ENCODE results near the gene GNA15. TPM values are rescaled to one million over a fixed set of nuclear protein-coding genes. Genes with fewer than 3 reads are reported as not detected.

GNA15 gene
- total RNA-seq, 3 donors from 2014 or later: 7.8 to 16.2 (median 8.5) TPM

DNA sequence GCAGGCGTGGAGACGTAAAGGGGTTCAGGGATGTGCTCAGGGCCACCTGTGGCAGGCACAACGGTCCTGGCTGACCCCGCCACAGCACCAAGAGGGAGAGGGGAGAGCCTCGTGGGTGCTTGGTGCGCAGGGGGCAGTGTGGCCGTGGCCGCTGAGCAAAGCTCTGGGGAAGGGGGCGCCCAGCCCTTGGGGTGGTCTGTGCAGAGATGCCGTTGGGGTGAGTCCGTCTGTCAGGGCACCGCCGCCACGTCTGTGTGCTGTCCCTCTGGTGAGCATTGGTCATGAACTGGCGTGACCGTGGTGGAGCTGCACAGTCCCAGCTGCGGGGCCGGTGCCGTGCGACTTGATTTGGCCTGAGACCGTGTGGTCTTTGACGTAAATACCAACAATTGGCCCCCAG, 26.3 kb upstream of the GNA15 start:
- no peaks in the 10 kb centered on the region for H3K36me3 ChIP-seq
- no peak overlapping the region for H3K4me3 ChIP-seq
- TF ChIP-seq POLR2AphosphoS5 (IDR thresholded peaks at IDR 0.05): no peak
- TF ChIP-seq, protein P1, sequence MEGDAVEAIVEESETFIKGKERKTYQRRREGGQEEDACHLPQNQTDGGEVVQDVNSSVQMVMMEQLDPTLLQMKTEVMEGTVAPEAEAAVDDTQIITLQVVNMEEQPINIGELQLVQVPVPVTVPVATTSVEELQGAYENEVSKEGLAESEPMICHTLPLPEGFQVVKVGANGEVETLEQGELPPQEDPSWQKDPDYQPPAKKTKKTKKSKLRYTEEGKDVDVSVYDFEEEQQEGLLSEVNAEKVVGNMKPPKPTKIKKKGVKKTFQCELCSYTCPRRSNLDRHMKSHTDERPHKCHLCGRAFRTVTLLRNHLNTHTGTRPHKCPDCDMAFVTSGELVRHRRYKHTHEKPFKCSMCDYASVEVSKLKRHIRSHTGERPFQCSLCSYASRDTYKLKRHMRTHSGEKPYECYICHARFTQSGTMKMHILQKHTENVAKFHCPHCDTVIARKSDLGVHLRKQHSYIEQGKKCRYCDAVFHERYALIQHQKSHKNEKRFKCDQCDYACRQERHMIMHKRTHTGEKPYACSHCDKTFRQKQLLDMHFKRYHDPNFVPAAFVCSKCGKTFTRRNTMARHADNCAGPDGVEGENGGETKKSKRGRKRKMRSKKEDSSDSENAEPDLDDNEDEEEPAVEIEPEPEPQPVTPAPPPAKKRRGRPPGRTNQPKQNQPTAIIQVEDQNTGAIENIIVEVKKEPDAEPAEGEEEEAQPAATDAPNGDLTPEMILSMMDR (IDR thresholded peaks at IDR 0.05): no peak
- TF ChIP-seq POLR2A (IDR thresholded peaks at IDR 0.05): no peak
- no peak for DNase-seq (ENCODE audit: low spot score in 2 of 2)
- no peaks in the 10 kb centered on the region for H3K27me3 ChIP-seq
- no peaks in the 10 kb centered on the region for H3K9me3 ChIP-seq
- H3K4me1 ChIP-seq: no peaks in the 10 kb centered on the region
- no peak overlapping the region for H3K27ac ChIP-seq
- intact Hi-C loops (cut with DNase I; ENCODE audit: low total_unique reads): no loop called here

DNA sequence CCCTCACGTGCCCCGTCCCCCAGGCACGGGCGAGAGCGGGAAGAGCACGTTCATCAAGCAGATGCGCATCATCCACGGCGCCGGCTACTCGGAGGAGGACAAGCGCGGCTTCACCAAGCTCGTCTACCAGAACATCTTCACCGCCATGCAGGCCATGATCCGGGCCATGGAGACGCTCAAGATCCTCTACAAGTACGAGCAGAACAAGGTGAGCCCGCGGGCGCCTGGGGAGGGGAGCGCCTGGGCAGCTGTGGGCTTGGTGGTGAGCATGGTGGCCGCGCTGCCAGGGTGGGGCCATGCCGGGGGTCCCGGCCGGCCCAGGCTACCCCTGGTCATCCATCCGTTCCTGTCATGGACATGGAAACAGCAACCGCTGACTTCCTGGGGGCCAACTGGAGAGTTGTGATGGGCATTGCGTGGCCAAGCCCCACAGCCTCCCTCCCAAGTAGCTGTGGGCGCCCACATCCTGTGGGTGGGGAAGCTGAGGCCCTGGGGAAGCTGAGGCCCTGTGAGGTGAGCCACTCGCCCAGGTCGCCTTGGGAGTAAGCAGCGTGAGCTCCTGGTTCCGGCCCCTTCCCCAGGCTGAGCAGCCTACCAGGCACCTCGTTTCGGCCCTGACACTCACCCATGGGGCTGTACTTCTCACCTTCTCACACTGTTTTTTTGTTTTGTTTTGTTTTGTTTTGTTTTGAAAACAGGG, 25.6 kb upstream of the GNA15 start:
- H3K9me3 ChIP-seq: no peaks in the 10 kb centered on the region
- TF ChIP-seq POLR2A (IDR thresholded peaks at IDR 0.05) (no peak), POLR2AphosphoS5 (IDR thresholded peaks at IDR 0.05) (no peak)
- TF ChIP-seq, protein P1 (IDR thresholded peaks at IDR 0.05): no peak
- H3K27me3 ChIP-seq: no peaks in the 10 kb centered on the region
- no peaks in the 10 kb centered on the region for H3K36me3 ChIP-seq
- no peak for DNase-seq (ENCODE audit: low spot score in 2 of 2)
- H3K4me3 ChIP-seq: no peak overlapping the region
- intact Hi-C loops (cut with DNase I; ENCODE audit: low total_unique reads): loop anchor here (5.0 kb wide), 1 partner anchor 43 kb away; no protein-coding TSS in a partner anchor
- no peak overlapping the region for H3K27ac ChIP-seq
- H3K4me1 ChIP-seq: no peaks in the 10 kb centered on the region

DNA sequence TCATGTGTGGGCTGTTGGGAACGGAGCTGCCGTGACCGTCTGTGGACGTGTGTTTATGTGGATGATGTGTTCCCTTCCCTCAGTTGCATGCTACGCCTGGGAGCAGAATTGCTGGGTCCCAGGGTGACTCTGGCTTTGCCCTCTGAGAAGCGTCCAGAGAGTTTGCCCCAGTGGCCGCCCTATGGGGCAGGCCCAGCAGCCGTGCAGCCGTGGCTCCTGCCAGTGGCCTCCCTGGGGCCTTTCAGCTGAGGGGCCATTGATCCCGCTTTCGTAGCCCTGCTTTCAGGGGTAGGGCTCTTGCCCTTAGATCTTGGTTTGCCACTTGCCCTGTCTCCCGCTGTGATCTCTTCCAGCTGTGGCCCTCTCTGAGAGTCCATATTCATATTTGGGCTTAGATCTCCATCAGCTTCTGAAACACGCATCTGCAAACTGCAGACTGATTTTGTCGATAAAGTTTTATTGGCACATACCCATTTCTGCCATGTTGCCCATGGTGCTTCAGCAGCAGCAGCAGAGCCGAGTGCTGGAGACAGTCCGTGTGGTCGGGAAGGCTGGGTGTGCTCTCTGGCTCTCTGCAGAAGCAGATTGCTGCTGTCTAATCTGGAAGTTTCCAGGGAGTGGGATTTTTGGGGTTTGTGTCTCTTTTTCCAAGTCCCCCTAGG, 24.1 kb upstream of the GNA15 start:
- no peak for DNase-seq (ENCODE audit: low spot score in 2 of 2)
- intact Hi-C loops (cut with DNase I; ENCODE audit: low total_unique reads): loop anchor here (5.0 kb wide), 1 partner anchor 44 kb away; no protein-coding TSS in a partner anchor
- Histone ChIP-seq H3K36me3 (no peaks in the 10 kb centered on the region), H3K27ac (no peak overlapping the region), H3K4me1 (no peaks in the 10 kb centered on the region), H3K9me3 (no peaks in the 10 kb centered on the region), H3K27me3 (no peaks in the 10 kb centered on the region), H3K4me3 (no peak overlapping the region)
- TF ChIP-seq POLR2A (IDR thresholded peaks at IDR 0.05) (no peak), POLR2AphosphoS5 (IDR thresholded peaks at IDR 0.05) (no peak)
- TF ChIP-seq, protein P1 (IDR thresholded peaks at IDR 0.05): no peak

DNA sequence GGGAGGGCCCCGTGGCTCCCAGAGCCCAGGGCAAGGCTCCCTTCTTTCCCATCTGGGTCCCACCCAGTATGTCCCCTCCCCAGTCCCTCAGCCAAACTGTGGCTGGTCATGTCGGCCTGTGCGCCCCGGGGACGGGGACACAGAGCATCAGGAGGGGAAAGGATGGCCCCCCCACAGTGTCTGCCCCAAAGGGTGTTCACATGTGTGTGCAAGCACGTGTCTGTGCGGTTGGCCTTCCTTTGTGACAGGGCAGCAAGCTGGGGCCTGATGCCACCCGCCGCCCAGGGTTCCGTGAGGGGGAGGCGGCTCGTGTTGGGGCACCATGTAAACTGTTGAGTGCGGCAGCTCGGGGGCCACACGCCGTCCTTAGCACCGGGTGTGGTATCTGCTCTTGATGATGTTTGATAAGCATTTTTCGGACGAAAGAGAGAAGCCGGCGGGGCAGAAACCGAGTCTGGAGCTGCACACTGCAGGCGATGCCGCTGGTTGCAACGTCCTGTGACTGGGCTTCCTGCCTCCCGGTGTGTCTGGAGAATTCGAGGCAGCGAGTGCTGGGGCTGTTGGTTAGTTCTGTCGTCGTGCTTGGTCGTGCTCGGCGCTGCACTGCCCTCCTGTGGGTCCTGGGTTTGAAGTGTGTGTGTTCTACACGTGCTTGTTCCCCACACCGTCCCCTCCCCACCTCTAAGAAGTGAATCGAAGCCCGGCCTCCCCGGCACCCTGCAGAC, 23.3 kb upstream of the GNA15 start:
- TF ChIP-seq POLR2A (IDR thresholded peaks at IDR 0.05) (no peak), POLR2AphosphoS5 (IDR thresholded peaks at IDR 0.05) (no peak)
- TF ChIP-seq, protein P1 (IDR thresholded peaks at IDR 0.05): no peak
- H3K27me3 ChIP-seq: no peaks in the 10 kb centered on the region
- H3K9me3 ChIP-seq: no peaks in the 10 kb centered on the region
- intact Hi-C loops (cut with DNase I; ENCODE audit: low total_unique reads): loop anchor here (5.0 kb wide), 1 partner anchor 45 kb away; no protein-coding TSS in a partner anchor
- no peak overlapping the region for H3K4me3 ChIP-seq
- H3K27ac ChIP-seq: no peak overlapping the region
- no peak for DNase-seq (ENCODE audit: low spot score in 2 of 2)
- no peaks in the 10 kb centered on the region for H3K4me1 ChIP-seq
- H3K36me3 ChIP-seq: no peaks in the 10 kb centered on the region

All from breast epithelium (tissue), 4 donors.